ENCODE measurements around the gene SAP30L.

DNA sequence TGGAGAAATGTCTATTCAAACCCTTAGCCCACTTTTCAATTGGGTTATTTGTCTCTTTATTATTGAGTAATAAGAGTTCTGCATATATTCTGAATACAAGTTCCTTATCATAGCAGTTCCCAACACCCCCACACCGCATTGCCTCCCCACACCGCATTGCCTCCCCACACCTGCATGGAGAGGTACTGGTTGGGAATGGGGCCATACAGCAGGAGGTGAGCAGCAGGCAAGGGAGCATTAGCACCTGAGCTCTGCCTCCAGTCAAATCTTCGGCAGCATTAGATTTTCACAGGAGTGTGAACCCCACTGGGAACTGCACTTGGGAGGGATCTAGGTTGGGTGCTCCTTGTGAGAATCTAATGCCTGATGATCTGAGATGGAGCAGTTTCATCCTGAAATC is 10.6 kb upstream of the SAP30L start:
- TF ChIP-seq EZH2 (IDR thresholded peaks at IDR 0.05) (no peak), POLR2AphosphoS5 (IDR thresholded peaks at IDR 0.05; ENCODE audit: borderline replicate concordance, low read depth, low read length) (no peak), FOXP2 (optimal IDR thresholded peaks at IDR 0.05; ENCODE audit: control extremely low read depth, extremely low read length, insufficient read depth) (no peak)

Measured in SK-N-MC (cell line).